ENCODE data around the gene TSPAN4.

The TSPAN4 gene

DNA sequence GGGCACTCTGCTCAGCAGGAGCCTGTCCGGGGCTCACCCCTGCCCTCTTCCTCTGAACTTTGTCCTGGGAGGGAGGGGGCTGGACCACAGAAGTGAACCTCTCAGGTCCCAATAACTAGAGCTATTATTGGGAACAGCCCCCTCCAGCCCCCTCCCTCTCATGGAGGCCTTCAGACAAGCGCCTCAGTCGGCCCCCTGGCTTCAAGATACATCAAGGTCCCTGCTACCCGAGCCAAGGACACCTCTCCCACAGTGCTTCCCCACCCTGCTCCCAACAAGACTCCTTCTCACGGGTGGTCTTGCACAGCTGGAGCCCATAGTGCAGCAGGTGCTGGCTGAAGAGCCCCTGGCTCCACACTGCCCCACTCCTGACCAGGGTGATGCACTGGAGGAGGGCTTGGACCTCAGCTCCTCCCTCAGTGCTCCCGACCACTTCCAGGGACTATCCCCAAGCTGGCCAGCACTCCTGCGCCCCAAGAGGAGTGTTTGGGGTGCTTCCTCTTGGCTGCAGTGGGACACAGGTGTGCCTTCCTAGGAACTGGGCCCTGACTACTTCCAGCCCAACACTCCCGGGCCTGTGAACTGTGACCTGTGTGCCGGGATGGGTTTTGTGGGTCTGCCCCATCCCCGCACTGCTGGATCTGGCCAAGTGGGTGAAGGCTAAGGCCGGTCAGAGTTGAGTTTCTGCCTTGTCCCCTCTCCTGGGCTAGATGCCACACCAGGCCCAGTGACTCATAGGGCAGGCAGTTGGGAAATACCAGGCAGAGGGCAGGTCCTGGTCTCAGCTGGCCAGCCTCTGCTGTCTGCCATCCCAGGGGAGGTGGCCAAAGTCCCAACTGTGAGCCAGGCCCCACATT is 21.8 kb upstream of the TSPAN4 start:
- peak in 1 of 2 experiments; percentile 75 for DNase-seq (ENCODE audit: low read depth in 1 of 2, low spot score in 1 of 2)
- TF ChIP-seq POLR2AphosphoS5 (IDR thresholded peaks at IDR 0.05; ENCODE audit: low read depth) (peak; percentile 9; the same call in 1 of the 2 replicates), SPI1 (IDR thresholded peaks at IDR 0.05; ENCODE audit: borderline replicate concordance, low read depth) (no peak)
- H3K27me3 ChIP-seq (ENCODE audit: insufficient read depth, poor library complexity, severe bottlenecking) = no peaks in the 10 kb centered on the region
- H3K4me3 ChIP-seq (replicated peaks; ENCODE audit: insufficient read depth, low read length) = peak overlapping the region; percentile 70
- peak overlapping the region; percentile 80 for H3K27ac ChIP-seq (replicated peaks)

DNA sequence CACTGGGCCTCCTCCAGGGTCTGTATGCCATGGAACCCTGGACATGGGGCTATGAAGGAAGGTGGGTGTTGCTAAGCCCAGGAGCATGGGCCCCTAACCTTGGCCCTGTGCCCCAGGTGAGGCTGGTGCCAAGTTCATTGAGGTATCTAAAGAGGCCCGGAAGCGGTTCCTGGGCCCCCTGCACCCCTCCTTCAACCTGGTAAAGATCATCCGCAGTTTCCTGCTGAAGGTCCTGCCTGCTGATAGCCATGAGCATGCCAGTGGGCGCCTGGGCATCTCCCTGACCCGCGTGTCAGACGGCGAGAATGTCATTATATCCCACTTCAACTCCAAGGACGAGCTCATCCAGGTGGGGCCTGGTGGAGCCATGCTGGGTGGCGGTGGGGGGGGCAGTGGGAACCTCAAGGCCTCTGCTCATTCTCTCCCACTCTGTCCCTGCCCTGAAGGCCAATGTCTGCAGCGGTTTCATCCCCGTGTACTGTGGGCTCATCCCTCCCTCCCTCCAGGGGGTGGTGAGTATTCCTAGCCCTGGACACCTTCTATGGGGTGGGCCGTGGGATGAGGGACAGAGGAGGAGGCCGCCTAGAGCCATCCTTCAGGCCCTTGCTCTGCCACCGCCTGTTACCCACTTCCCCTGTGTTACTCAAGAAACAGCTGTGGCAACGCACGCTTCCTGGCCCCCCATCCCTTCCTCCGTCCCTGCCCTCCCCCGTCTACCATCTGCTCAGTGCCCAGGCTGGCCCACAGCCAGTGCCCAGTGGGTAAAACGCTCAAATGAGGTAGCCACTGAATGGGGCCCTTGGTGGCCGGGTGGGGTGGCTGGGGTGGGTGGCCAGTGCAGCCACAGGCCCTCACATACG is 20.9 kb upstream of the TSPAN4 start:
- peak in 1 of 2 experiments; percentile 92 for DNase-seq (ENCODE audit: low read depth in 1 of 2, low spot score in 1 of 2)
- Histone ChIP-seq H3K27me3 (ENCODE audit: insufficient read depth, poor library complexity, severe bottlenecking) (no peaks in the 10 kb centered on the region), H3K4me3 (replicated peaks; ENCODE audit: insufficient read depth, low read length) (peak overlapping the region; percentile 70), H3K27ac (replicated peaks) (peak overlapping the region; percentile 80)
- TF ChIP-seq, protein P1, sequence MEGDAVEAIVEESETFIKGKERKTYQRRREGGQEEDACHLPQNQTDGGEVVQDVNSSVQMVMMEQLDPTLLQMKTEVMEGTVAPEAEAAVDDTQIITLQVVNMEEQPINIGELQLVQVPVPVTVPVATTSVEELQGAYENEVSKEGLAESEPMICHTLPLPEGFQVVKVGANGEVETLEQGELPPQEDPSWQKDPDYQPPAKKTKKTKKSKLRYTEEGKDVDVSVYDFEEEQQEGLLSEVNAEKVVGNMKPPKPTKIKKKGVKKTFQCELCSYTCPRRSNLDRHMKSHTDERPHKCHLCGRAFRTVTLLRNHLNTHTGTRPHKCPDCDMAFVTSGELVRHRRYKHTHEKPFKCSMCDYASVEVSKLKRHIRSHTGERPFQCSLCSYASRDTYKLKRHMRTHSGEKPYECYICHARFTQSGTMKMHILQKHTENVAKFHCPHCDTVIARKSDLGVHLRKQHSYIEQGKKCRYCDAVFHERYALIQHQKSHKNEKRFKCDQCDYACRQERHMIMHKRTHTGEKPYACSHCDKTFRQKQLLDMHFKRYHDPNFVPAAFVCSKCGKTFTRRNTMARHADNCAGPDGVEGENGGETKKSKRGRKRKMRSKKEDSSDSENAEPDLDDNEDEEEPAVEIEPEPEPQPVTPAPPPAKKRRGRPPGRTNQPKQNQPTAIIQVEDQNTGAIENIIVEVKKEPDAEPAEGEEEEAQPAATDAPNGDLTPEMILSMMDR (IDR thresholded peaks at IDR 0.05; ENCODE audit: insufficient read depth, low read length) = no peak
- TF ChIP-seq GABPA (IDR thresholded peaks at IDR 0.05; ENCODE audit: low read depth) (peak; percentile 36; the same call in 1 of the 2 replicates), SPI1 (IDR thresholded peaks at IDR 0.05; ENCODE audit: borderline replicate concordance, low read depth) (peak; percentile 94), POLR2AphosphoS5 (IDR thresholded peaks at IDR 0.05; ENCODE audit: low read depth) (peak; percentile 98)
- TF ChIP-seq, protein P2, sequence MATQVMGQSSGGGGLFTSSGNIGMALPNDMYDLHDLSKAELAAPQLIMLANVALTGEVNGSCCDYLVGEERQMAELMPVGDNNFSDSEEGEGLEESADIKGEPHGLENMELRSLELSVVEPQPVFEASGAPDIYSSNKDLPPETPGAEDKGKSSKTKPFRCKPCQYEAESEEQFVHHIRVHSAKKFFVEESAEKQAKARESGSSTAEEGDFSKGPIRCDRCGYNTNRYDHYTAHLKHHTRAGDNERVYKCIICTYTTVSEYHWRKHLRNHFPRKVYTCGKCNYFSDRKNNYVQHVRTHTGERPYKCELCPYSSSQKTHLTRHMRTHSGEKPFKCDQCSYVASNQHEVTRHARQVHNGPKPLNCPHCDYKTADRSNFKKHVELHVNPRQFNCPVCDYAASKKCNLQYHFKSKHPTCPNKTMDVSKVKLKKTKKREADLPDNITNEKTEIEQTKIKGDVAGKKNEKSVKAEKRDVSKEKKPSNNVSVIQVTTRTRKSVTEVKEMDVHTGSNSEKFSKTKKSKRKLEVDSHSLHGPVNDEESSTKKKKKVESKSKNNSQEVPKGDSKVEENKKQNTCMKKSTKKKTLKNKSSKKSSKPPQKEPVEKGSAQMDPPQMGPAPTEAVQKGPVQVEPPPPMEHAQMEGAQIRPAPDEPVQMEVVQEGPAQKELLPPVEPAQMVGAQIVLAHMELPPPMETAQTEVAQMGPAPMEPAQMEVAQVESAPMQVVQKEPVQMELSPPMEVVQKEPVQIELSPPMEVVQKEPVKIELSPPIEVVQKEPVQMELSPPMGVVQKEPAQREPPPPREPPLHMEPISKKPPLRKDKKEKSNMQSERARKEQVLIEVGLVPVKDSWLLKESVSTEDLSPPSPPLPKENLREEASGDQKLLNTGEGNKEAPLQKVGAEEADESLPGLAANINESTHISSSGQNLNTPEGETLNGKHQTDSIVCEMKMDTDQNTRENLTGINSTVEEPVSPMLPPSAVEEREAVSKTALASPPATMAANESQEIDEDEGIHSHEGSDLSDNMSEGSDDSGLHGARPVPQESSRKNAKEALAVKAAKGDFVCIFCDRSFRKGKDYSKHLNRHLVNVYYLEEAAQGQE (IDR thresholded peaks at IDR 0.05; ENCODE audit: insufficient replicate concordance, low read depth) = no peak

DNA sequence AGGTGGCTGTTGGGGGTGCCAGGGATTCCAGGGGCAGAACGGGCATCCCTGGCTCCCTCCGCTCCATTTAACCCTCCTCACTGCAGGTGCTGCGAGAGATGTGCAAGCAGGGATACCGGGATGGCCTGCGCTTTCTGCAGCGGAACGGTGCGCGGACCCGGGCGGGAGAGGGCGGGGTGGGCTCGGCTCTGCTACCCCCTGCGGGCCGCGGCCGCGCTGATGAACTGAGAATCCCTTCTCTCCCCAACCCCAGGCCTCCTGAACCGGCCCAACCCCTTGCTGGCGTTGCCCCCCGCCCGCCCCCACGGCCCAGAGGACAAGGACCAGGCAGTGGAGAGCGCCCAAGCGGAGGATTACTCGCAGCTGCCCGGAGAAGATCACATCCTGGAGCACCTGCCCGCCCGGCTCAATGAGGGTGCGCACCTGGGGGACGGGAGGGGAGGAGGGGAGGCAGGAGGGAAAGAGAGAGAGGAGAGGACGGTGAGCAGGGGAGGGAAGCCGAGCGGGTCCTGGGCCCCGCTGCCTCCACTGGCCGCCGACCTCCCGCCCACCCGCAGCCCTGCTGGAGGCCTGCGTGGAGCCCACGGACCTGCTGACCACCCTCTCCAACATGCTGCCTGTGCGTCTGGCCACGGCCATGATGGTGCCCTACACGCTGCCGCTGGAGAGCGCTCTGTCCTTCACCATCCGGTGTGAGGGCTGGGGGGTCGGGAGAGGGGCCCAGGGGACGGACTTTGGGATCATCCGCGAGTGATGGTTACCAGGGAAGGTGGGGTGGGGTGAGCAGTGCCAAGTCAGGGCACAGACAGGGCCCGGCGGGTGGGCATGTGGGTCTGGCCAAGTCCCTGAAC is 19.0 kb upstream of the TSPAN4 start:
- Histone ChIP-seq H3K27ac (replicated peaks) (no peak overlapping the region), H3K27me3 (ENCODE audit: insufficient read depth, poor library complexity, severe bottlenecking) (no peaks in the 10 kb centered on the region), H3K4me3 (replicated peaks; ENCODE audit: insufficient read depth, low read length) (no peak overlapping the region)
- TF ChIP-seq, protein P1 (IDR thresholded peaks at IDR 0.05; ENCODE audit: insufficient read depth, low read length) = no peak
- TF ChIP-seq, protein P2 (IDR thresholded peaks at IDR 0.05; ENCODE audit: insufficient replicate concordance, low read depth) = no peak
- no peak for TF ChIP-seq GABPA (IDR thresholded peaks at IDR 0.05; ENCODE audit: low read depth)
- TF ChIP-seq SPI1 (IDR thresholded peaks at IDR 0.05; ENCODE audit: borderline replicate concordance, low read depth) = no peak
- no peak for TF ChIP-seq POLR2AphosphoS5 (IDR thresholded peaks at IDR 0.05; ENCODE audit: low read depth)
- no peak for DNase-seq (ENCODE audit: low read depth in 1 of 2, low spot score in 1 of 2)
